GOT3 (cell line): Measurements from ENCODE around the gene HTR1D.
"Not testable (repeated sequence)": the region's sequence is repeated elsewhere in the genome, so short reads cannot be mapped to it uniquely, and the experiment has no call there.

Experiments used
- DNase-seq: peaks from one replicate; lab custom pipeline; 2025; ENCODE audit warnings: mixed read lengths; lab: John Stamatoyannopoulos, UW

HTR1D gene

DNA sequence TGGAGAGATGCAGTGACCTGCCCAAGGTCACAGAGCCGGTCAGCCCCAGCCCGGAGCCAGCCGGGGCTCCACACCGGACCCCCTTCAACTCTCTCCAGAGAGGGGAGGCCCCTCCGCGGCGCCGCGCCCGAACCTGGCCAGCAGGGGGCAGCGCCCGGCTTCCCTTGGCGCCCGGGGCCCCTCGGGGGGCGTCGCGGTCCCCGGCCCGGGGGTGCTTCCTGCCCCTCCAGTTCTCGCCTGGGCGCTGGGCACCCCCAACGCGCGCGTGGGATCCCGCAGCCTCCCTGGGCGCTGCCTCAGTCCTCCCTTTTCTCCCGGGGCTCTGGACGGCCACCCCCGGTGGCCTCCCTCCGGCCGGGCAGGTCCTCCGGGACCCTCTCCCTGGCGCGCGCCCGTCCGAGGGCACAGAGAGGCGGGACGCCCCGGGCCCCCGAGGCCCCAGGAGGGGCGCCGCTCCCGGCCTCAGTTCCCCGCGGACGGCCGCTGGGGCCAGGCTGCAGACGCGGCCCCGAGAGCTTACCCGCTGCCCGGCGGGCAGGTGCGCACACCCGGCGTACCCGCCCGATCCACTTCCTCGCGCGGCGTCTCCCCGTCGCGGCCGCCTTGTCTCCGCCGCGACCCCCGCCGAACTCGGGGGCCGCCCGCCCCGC, 406 bp downstream of the HTR1D start:
- no peak for DNase-seq

DNA sequence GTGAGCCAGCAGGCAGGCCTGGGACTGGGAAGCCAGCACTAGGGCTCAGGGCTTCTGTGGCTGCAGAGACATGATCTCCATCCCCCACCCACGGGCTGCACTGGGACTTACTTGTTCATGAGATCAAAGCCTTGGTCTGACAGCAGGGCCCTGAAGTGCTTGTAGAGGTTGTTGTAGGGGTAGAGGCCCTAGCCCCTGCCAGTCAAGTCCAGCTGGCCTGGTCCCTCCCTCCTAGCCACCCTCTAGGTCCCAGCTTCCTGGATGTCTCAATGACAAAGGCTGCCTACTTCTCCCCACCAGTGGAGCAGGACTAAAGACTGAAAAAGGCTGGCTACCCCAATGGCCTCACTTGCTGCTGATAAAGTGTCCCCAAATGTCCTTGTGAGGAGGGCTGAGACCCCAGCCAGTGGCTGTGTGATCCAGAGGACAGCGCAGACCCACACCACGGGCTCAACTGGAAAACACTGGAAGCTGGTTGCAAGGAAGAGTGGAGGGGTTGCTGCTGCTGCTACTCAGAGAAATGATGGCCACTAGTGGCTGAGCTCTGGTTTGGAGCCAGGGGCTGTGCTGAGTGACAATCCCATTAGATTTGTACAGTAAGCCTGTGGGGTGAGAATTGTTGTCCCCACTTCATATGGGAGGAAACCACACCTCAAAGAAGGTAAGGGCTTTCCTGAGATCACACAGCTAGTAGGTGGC, 1.4 kb downstream of the HTR1D start:
- no peak for DNase-seq

DNA sequence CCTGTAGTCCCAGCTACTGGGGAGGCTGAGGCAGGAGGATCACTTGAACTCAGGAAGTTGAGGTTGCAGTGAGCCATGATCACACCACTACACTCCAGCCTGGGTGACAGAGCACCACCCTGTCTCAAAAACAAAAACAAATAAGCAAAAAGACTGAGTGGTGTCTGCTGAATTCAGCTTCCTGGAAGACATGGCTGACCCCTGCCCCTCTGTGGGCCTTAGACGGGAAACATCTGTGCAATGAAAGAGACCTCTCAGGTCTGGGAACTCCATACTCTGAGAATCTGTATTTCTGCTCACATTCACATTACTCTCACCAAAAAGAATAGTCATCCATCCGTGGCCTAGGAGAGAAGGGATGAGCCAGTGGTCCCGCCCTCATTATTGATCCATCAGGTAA, 2.0 kb downstream of the HTR1D start:
- DNase-seq, result no peak

DNA sequence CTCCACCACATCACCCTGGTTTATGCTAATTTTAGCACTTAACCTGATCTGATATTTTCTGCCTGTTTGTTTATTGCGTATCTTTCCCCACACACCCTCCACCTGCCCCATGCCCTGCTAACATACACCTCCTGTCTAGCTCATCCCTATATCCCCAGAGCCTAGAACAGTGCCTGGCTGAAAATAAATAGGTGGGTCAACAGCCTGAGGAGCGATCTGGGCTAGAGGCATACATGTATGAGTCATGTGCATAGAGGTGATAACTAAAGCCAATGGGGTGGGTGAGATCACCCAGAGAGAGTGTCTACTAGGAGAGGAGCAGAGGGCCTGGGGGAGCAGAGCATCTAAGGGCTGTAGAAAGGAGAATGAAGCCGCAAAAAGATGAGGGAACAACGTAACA, 2.7 kb downstream of the HTR1D start:
- DNase-seq, result no peak

DNA sequence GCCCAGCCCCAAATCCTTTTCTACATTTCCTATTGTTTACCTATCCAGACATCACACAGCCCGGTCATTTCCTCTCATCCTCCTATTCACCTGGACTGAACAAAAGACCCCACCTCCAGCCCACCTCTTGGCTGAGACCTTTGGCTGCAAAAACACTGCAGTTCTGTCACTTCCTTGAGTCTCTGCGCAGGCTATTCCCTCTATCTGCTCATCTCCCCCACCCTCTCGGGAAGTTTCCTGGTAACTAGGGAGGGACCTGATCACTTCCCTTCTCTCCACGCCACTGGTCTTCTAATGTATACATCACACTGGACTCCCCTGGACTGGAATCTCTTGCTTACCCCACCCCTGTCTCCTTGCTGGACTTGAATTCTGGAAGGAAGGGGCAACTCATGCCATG, 5.3 kb downstream of the HTR1D start:
- no peak for DNase-seq

DNA sequence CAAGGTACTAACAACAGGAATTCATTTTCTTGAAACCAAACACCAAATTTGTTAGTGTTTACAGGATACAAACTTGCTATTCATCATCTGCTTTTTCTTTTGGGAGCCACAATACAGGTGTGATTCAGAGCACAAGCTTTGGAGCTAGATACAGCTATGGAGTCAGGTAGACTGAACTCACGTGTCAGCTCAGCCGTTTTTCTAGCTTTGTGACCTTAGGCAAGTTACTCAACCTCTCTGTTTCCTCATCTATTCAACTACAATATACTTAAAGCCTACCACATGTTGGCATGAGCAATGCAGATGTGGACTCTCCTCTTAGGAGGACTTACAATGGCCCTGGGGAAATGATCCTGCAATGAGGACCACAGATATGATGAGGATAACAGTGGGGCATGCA, 6.3 kb downstream of the HTR1D start:
- DNase-seq, result no peak

DNA sequence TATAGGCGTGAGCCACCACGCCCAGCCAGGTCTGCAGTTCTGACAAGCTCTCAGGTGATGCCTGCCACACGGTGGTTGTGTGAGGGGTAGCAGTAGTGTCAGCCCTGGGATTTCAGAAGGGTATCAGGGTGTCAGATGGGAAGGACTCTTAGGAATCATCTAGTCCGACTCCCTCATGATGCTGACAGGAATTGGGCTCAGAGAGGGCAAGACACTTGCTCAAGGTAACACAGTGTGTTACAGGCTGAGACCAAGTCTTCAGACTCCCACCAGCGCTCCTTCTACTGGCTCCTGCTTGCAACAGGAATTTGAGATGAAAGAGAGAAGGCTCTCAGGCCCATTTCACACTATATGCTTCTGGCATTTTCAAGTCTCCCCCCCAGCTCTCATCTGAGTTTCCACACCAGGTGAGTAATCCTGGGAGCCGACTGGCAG, 6.9 kb downstream of the HTR1D start:
- no peak for DNase-seq

DNA sequence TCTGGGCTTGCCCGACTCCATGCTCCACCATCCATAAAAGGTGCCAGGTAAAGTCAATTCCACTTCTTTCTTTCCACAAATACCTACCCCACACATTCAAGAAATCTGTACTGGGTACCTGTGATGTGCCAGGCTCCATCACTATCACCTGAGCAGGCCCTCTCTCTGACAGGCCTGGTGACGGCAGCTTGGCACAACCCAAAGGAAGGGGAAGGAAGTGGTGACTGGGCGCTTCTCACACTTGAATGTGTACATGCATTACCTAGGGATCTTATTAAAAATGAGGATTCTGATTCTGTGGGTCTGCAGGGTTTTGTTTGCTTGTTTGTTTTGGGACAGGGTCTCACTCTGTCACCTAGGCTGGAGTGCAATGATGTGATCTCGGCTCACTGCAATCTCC, 7.5 kb downstream of the HTR1D start:
- DNase-seq, result no peak

DNA sequence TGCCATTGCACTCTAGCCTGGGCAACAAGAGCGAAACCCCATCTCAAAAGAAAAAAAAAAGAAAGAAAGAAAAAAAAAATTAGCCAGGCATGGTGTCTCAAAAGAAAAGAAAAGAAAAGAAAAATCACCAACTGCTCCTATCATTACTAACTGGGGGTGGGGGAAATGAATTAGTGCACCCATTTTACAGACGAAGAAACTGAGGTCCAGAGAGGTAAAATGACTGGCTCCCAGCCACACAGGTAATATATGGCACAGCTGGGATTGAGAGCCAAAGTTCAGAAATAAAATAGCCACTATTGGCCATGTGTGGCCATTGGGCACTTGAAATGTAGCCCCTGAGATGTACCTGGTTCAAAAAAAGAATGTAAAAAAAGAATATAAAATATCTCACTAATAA, 8.8 kb downstream of the HTR1D start:
- no peak for DNase-seq

DNA sequence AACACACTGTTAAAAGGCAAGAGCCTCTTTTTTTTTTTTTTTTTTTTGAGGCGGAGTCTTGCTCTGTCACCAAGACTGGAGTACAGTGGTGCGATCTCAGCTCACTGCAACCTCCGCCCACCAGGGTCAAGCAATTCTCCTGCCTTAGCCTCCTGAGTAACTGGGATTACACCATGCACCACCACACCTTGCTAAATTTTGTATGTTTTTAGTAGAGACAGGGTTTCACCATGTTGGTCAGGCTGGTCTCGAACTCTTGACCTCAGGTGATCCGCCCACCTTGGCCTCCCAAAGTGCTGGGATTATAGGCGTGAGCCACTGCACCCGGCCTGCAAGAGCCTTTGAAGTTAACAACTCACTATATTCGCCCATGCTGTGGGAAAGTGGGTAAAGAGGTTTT, 9.6 kb downstream of the HTR1D start:
- DNase-seq, result not testable (repeated sequence)

DNA sequence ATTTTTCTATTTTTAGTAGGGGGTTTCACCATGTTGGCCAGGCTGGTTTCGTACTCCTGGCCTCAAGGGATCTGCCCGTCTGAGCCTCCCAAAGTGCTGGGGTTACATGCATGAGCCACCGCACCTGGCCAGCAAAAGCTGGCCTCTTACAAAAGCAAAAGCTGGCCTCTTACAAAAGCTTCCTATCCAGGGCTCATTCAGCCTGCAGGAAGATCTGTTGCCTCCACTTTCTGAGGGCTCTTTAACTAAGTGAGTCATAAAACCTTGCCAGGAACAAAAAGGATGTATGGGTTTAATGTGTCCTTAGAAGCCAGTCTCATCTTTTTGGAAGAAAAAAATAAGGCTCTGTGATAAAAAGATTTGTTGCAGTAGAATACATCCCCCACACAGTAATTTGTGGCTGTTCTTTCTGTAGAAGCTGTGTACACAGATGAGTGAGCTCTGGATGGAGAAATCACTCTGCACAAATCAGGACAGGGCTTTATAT, 15.0 kb downstream of the HTR1D start:
- DNase-seq, result no peak

DNA sequence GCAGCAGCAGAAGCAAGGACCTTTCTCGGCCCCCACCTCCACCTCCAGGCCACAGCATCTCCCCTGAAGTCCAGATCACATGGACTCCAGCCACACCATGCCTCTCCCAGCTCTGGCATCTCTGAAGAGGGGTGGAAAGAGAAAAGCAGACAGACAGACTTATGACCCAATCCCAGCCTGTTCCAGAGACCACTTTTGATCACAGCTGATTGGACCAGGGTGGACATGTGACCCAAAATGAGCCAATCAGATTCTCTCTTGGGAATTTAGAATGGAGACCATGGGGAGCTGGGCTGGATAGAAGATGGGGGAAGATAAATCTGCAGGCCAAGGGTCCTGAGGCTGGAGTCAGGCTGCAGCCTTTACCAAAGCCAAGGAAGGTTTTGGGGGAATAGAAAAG, 16.4 kb downstream of the HTR1D start:
- no peak for DNase-seq

DNA sequence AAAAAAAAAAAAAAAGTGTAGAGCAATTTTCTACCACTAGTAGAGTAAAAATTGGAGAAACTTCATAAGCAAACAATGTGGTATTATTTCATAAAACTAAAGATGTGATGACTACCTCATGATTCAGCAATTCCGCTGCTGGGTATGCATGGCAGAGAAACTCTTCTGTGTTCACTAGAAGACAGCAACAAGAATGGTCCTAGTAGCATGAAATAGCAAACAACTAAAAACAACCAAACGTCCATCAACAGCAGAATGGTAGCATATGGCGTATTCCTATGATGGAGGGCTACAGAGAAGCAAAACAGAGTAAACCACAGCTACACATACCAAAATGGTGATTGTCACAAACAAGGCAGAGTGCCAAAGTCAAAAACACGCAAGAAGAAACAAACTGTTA, 18.9 kb downstream of the HTR1D start:
- DNase-seq, result no peak

DNA sequence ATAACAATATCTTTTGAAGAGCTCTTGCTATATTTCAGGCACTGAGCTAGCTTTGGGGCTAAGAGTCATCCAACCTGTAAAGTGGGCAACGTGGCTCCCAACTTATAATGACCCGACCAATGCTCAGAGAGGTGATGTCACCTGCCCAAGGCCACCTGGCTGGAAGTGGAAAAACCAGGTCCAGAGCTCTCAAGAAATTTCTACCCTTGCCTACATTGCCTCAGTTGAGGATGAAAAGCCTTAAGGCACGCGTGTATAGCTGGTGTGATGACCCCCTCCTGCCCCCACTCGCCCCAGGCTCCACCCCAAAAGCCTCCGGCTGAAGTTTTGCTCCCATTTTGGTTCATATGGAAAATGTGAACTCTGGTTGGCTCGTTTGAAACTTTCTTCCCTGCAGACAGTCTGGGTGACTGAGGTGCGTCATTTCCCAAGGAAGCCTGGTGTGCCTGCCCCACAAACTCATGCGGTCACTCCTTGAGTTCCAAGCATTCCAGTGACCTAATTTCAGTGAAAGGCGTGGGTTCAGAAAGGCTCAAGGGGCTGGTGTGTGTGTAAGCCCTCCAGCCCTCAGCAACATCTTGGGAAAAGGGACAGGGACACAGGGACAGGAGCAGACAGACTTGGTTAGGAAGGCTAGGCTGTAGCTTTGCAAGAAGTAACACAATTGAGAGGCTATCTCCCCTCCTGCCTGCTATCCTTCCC, 20.5 kb downstream of the HTR1D start:
- peak; percentile 41 for DNase-seq

DNA sequence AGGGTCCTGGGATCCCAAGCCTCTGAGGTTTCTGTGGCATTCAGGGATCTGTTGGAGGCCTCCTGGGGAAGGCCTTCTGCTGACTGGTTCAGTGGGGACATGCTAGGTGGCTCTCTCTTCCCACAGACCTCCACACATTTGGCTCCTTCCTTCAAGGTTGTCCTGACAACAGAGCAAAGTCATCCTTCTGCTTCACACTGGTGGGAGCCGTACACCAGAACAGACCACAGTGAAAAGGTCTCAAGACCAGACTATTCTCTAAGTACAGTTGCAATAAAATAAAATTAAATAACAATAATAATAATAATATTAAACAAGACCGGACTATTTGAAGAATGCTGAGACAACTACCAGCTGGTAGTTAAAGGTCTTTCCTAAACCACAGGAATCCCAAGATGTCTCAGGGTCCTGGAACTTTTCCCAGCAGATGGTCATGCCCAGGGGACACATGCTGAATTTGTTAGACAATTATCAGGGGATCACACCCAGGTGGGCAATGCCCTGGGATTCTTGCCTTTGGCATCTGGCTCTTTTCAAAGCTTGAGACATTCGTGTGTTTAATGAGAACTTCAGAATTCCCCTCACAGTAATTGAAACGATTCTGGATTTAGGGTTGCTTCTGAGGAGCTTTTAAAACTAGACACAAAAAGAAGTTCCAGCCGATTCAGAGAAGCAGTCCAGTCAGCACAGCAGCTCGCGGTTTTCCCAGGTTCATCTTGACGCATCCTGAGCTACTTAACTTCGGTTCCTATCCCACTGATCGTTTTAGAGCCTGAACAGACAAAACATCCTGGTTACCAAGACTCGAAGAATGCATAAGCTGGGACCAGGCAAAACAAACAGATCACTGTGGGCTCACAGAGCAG, 22.9 kb downstream of the HTR1D start:
- DNase-seq, result peak; percentile 24

DNA sequence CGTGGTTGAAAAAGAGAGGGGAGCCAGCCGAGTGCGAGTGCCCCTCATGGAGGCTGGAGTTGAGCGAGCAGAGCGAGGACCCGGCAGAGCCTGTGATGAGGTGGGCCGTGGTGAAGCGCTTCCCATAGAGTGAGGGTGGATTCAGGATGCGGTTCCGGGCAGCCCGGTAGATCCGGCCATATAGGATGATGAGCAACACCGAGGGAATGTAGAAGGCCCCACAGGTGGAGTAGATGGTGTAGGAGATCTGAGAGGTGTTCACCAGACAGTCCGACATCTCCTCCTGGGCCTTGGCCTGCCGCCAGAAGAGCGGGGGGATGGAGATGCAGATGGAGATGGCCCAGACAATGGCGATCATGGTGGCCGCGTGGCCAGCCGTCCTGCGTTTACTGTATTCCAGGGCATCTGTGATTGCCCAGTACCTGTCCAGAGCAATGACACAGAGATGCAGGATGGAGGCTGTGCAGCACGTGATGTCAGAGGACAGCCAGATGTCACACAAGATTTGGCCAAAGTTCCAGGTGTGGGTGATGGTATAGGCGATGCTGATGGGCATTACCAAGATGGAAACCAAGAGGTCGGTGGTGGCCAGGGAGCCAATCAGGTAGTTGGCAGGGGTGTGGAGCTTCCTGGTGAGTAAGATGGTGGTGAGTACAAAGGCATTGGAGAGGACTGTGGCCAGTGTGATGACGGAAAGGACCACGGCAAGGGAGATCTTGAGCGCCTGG, 23.7 kb downstream of the HTR1D start:
- DNase-seq, result no peak

DNA sequence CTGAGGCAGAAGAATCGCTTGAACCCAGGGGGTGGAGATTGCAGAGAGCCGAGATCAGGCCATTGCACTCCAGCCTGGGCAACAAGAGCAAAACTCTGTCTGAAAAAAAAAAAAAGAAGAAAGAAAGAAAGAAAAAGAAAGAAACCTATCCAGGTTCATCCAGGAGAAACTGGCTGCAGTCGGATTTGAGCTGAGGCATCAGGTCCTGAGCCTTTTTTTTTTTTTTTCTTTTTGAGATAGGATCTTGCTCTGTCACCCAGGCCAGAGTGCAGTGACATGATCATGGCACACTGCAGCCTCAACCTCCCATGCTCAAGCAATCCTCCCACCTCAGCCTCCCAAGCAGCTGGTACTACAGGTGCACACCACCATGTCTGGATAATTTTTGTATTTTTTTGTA, 26.1 kb downstream of the HTR1D start:
- no peak for DNase-seq

DNA sequence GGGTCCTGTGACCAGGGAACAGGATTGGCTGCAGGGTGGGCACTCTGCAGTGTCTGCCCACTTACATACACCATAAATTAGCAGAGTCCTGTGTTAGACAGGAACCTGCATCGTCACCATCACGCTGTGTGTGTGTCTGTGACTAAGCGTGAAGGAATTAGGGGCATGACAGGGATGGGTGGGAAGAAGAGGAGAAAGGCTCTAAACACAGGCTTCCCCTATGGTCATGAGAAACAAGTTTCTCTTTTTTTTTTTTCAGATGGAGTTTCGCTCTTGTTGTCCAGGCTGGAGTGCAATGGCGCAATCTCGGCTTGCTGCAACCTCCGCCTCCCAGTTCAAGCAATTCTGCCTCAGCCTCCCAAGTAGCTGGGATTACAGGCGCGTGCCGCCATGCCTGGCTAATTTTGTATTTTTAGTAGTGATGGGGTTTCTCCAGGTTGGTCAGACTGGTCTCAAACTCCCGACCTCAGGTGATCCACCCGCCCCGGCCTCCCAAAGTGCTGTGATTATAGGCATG, 28.3 kb downstream of the HTR1D start:
- DNase-seq, result not testable (repeated sequence)

DNA sequence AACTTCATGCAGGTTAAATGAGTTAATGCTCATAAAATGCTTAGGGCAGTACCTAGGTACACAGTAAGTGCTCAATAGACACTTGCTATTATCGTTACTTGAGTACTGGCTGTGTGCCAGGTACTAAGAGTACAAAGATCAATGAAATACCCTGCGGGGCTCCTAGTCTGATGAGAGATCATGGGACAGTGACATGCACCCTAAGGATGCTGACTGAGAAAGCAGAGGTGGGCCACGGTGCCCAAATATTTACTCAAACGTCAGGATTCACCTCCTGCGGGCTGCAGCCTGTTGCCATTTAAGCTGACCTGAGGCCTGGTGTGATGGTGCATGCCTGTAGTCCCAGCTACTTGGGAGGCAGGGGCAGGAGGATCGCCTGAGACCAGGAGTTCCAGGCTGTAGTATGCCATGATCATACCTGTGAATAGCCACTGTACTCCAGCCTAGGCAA, 28.8 kb downstream of the HTR1D start:
- DNase-seq, result no peak

DNA sequence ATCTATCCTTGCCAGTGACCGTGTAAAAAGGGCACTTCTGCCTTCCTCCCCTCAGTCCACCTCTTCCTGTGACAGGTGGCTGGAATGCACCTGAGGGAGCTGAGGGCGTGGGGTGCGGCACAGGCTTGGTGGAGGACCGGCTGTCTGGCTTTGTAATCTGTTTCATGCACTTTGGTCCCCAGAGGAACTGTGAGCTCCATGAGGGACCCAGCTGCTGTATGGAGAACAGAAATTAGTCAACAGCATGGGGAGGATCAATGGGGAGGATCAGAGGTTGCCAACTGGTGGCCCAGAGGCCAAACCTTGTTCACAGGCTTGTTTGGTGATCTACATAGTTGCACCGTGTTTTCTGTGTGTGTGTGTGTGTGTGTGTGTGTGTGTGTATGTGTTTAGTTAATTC, 29.7 kb downstream of the HTR1D start:
- DNase-seq, result no peak

DNA sequence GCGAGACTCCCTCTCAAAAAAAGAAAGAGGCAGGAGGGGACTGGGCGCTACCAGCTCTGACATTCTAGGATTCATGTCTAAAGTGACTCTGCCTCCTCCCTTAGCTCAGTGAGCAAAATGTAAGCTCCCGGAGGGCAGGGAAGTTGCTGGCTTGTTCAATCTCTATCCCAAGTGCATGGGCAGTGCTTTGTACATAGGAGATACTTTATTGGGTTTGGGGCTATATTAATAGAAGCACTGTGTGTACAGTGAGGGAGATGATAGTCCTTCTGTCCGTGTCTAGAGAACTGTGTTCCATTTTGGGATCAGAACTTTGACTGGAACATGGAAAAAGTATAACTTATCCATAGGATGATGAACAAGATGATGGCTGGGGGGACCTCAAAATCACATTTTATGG, 31.9 kb downstream of the HTR1D start:
- no peak for DNase-seq
